Stimulated activated CD4-positive, alpha-beta T cell treated with anti-CD3 and anti-CD28 coated beads, Interleukin-15, amount 100 ng/mL, for 48 hours (primary cell): ENCODE results near the gene GAS5.

Experiments used
- DNase-seq, 2 donors: peaks; one replicate each; pipeline ENCODE4 v3.0.0-alpha.2; 2020; ENCODE audit warnings: low read depth in 2 of 2

GAS5 gene

GRCh38 chr1:173824315-173825081 lies 43.3 kb downstream of the GAS5 start, which contains the start of the genes CENPL and DARS2:
CENPL (minus strand) TSS chr1:173824883; CDS start chr1:173811299, 13,584 bp downstream.
DARS2 (plus strand) TSS chr1:173824673; CDS start chr1:173825230, 557 bp downstream.
- DNase-seq: peak; percentile 83 to 85

- no peak for DNase-seq
Observed at GRCh38 chr1:173823781-173824314, 43.9 kb downstream of the GAS5 start.

GRCh38 chr1:173821680-173822079 lies 46.1 kb downstream of the GAS5 start:
- no peak for DNase-seq

GRCh38 chr1:173818459-173818858 lies 49.3 kb downstream of the GAS5 start:
- no peak for DNase-seq
